LNCaP clone FGC (cell line): Measurements from ENCODE around the gene MINDY3.
"Not testable (repeated sequence)": the region's sequence is repeated elsewhere in the genome, so short reads cannot be mapped to it uniquely, and the experiment has no call there.

Source experiments
- DNase-seq: peaks from one replicate; pipeline ENCODE4 v3.0.0-alpha.2; 2011; ENCODE audit warnings: low read depth
- H3K4me3 ChIP-seq: 2 replicates; pipeline ENCODE4 v1.5.1; 2011; ENCODE audit warnings: mild to moderate bottlenecking, low read depth, low read length, control low read depth
- TF ChIP-seq, protein P1 (sequence below): IDR thresholded peaks from 2 replicates; pipeline ENCODE4 v1.5.1; 2012; ENCODE audit warnings: mild to moderate bottlenecking; ENCODE audit not compliant: control insufficient read depth, insufficient read depth; ENCODE audit errors: extremely low read depth

Gene MINDY3

DNA sequence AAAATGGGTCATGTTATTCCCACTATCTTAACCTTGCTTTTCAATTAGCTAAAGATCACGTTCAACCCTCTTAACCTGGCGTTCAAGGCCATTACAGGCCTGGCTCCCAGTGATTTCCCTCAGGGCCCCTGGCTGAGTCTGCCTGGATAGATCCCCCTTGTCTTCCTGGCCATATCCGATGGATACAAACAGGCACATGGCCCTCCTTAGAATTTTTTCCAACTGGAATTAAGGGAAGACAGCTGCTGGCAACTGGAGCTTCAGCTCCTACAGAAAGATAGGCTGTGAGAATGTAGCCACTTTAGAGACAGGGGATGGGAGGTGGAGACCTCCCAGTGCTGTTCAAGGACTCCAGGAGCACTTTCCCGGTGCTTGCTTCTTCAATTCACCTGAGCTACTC, 77.5 kb downstream of the MINDY3 start:
- H3K4me3 ChIP-seq = no peak overlapping the region
- TF ChIP-seq, protein P1, sequence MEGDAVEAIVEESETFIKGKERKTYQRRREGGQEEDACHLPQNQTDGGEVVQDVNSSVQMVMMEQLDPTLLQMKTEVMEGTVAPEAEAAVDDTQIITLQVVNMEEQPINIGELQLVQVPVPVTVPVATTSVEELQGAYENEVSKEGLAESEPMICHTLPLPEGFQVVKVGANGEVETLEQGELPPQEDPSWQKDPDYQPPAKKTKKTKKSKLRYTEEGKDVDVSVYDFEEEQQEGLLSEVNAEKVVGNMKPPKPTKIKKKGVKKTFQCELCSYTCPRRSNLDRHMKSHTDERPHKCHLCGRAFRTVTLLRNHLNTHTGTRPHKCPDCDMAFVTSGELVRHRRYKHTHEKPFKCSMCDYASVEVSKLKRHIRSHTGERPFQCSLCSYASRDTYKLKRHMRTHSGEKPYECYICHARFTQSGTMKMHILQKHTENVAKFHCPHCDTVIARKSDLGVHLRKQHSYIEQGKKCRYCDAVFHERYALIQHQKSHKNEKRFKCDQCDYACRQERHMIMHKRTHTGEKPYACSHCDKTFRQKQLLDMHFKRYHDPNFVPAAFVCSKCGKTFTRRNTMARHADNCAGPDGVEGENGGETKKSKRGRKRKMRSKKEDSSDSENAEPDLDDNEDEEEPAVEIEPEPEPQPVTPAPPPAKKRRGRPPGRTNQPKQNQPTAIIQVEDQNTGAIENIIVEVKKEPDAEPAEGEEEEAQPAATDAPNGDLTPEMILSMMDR = no peak
- no peak for DNase-seq

DNA sequence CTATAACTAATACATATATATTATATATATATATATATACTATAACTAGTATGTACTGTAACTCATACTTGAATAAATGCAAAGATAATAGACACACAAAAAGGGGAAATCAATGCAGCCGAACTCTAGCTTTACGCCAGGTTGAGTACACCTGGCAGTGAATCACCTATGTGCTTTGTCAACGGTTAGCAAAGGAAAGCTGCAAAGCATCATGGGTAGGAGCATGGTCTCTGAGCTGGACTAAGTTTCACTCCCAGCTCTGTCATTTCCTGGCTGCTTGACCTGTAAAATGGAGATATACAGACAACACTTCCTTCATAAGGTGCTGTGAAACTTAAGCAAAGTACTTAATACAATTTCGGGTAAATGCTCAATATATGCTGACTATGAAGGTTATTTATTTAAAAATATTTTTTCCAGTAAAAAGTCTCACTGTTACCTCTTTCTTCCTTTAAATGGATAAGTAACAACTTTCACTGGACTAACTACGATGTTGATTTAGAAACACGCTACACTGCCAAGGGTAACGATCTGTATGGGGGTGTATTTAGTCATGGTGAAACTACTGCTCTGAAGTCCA, 78.8 kb downstream of the MINDY3 start:
- DNase-seq = no peak
- no peak overlapping the region for H3K4me3 ChIP-seq
- TF ChIP-seq, protein P1 = no peak

DNA sequence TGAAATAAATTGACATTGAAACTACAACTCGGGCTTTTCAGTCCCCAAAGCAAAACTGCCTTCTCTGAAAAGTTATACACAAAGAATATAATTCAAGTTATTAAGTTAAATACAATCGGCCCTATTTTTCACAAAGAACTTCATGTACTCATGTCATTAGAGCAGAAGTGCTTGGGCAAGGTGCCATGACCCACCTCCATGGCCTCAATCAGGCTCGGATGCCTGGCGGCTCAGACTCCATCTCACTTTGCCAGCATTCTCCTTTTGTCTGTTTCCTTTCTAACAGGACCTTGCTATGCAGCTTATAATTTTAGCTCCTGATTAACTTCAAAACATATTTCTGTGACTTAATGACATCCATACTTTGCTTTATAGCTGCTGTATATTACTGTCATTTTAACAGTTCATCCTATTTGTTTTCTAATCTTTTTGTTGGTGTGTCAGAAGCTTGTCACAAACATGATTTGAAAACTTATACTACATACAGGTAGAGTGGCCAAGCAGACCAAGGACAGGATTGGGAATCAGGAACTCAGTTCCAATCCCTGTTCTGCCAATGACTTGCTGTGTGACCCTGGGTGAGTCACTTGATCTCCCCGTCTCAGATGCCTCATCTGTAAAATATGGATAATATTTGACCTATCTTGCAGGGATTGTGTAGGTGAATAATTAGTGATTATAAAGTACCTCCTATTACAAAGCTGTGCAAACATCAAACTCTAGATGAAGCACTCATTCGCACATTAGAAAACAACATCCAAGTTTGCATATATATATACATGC, 79.8 kb downstream of the MINDY3 start:
- TF ChIP-seq, protein P1 = no peak
- no peak for DNase-seq

DNA sequence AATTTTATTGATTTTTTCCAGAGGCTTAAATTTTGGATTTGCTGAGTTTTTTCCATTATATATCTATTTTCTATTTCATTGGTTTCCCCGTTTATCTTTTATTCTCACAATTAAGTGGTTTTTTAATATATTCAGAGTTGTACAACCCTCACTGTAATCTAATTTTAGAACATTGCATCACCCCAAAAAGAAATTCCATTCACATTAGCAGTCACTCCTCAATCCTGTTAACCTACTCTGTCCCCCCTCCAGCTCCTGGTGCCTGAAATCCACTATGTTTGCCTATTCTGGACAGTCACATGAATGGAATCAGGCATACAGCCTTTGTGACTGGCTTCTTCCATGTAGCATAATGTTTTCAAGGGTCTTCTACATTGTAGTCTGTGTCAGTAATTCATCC, 84.8 kb downstream of the MINDY3 start:
- no peak overlapping the region for H3K4me3 ChIP-seq

More for the DNA sequence above, 79.8 kb downstream of the MINDY3 start:
- no peak overlapping the region for H3K4me3 ChIP-seq

DNA sequence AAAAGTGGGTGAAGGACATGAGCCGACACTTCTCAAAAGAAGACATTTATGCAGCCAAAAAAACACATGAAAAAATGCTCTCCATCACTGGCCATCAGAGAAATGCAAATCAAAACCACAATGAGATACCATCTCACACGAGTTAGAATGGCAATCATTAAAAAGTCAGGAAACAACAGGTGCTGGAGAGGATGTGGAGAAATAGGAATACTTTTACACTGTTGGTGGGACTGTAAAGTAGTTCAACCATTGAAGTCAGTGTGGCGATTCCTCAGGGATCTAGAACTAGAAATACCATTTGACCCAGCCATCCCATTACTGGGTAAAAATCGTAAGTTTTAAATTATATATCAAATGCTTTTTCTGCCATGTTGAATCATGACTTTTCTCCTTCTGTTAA, 85.8 kb downstream of the MINDY3 start:
- DNase-seq, H3K4me3 ChIP-seq: not testable (repeated sequence)

More for the DNA sequence above, 84.8 kb downstream of the MINDY3 start:
- TF ChIP-seq, protein P1 = no peak
- no peak for DNase-seq

DNA sequence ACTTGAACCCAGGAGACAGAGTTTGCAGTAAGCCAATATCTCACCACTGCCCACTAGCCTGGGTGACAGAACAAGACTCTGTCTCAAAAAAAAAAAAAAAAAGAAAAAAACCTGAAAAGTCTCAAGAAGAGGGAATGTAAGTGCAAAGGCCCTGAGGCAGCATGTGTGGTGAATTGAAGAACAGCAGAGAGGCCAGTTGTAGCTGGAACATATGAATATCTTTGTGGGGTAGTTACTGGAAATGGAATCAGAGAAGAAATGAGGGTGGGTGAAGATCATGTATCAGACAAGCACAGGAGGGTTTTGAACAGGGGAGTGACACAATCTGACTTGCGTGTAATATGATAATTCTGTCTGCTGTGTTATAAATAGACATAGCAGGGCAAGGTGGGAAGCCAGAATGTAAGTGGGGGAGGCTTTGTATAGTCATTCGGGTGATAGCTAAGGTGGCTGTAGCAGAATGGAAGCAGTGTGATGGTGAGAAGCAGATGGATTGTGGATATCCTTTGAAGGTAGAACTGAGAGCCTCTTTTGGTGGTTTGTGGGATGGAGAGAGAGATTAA, 95.3 kb downstream of the MINDY3 start:
- DNase-seq = no peak
- TF ChIP-seq, protein P1 = no peak
- H3K4me3 ChIP-seq = no peak overlapping the region

DNA sequence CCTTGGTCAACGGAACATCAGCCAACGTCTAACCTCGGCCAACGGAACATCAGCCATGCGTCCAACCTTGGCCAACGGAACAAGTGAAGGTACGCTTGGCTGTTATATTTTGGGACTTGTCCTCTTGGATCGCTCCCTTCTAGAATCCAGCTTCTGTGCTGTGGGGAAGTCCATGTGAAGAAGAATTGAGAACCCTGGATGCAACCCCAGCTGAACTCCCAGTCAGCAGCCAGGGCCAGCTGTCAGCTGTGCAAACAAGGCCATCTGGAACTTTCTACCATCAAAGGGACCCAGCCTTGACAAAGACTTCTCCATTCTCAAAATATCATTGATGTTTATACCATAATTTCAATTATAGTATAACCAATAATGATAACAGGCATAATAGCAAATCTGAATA, 97.3 kb downstream of the MINDY3 start:
- H3K4me3 ChIP-seq = no peak overlapping the region
- no peak for DNase-seq
- TF ChIP-seq, protein P1 = no peak

DNA sequence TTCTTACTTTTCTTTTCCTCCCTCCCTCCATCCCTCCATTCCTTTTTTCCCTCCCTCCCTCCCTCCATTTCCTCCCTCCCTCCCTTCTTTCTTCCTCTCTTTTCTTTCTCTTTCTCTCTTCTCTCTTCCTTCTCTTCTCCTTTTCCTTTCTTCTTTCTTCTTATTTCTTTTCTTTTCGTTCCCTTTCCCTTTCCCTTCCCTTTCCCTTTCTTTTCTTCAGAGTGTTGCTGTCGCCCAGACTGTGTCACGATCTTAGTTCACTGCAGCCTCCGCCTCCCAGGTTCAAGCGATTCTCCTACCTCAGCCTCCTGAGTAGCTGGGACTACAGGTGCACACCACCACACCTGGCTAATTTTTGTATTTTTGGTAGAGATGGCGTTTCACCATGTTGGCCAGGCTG, 98.1 kb downstream of the MINDY3 start:
- not testable (repeated sequence) for H3K4me3 ChIP-seq, DNase-seq

DNA sequence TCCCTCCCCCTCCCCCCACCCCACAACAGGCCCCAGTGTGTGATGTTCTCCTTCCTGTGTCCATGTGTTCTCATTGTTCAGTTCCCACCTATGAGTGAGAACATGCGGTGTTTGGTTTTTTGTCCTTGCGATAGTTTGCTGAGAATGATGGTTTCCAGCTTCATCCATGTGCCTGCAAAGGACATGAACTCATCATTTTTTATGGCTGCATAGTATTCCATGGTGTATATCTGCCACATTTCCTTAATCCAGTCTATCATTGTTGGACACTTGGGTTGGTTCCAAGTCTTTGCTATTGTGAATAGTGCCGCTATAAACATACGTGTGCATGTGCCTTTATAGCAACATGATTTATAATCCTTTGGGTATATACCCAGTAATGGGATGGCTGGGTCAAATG, 99.1 kb downstream of the MINDY3 start:
- not testable (repeated sequence) for DNase-seq, H3K4me3 ChIP-seq
